SU-DHL-6 (cell line): Measurements from ENCODE around the gene CARD9.
A peak's percentile ranks its signal among the peaks of the same experiment; 100 is the strongest.
"Not testable (repeated sequence)": the region's sequence is repeated elsewhere in the genome, so short reads cannot be mapped to it uniquely, and the experiment has no call there.

Experiments
- H2AFZ ChIP-seq: fragments of 200-600 bp; sonication (generic); 2 replicates; pipeline ENCODE4 v1.6.1; 2014; ENCODE audit warnings: low read depth, mild to moderate bottlenecking, moderate library complexity, mixed read lengths, antibody characterized with exemption, low read length; ENCODE audit not compliant: severe bottlenecking
- H3F3A ChIP-seq: fragments of 200-600 bp; shearing (Covaris generic); 2 replicates; pipeline ENCODE4 v1.6.0; 2016; ENCODE audit warnings: antibody characterized with exemption, mild to moderate bottlenecking; ENCODE audit not compliant: insufficient read depth
- H3K27ac ChIP-seq: fragments of 200-600 bp; sonication (generic); 2 replicates; pipeline ENCODE4 v1.5.1; 2016; ENCODE audit warnings: low read depth, mild to moderate bottlenecking, low read length, moderate library complexity, mixed read lengths
- H3K27me3 ChIP-seq: fragments of 200-600 bp; sonication (generic), shearing (Covaris generic); 2 replicates; pipeline ENCODE4 v1.6.0; 2014; ENCODE audit warnings: mild to moderate bottlenecking, low read length
- H3K36me3 ChIP-seq: fragments of 200-600 bp; sonication (generic); 2 replicates; pipeline ENCODE4 v1.6.1; 2014; ENCODE audit warnings: mild to moderate bottlenecking, low read length, mixed read lengths
- H3K4me2 ChIP-seq: fragments of 300-600, 200-600 bp; shearing (Covaris generic), sonication (generic); 2 replicates; pipeline ENCODE4 v1.6.0; 2014; ENCODE audit warnings: low read length, low read depth, mild to moderate bottlenecking; ENCODE audit not compliant: poor library complexity, severe bottlenecking
- H3K4me3 ChIP-seq: fragments of 200-600 bp; sonication (generic); 2 replicates; pipeline ENCODE4 v1.5.1; 2014; ENCODE audit warnings: antibody characterized with exemption, low read length, mild to moderate bottlenecking, mixed read lengths; ENCODE audit not compliant: insufficient read depth, poor library complexity, severe bottlenecking
- H3K79me2 ChIP-seq: fragments of 200-600 bp; sonication (generic); 2 replicates; pipeline ENCODE4 v1.6.1; 2014; ENCODE audit warnings: mild to moderate bottlenecking, low read length, moderate library complexity; ENCODE audit not compliant: insufficient read depth
- H3K9ac ChIP-seq: fragments of 200-600 bp; sonication (generic); 2 replicates; pipeline ENCODE4 v1.7.0; 2014; ENCODE audit warnings: mild to moderate bottlenecking, low read length
- H3K9me2 ChIP-seq: fragments of 200-600 bp; sonication (generic); replicated peaks from 2 replicates; pipeline ENCODE4 v1.6.1; 2014; ENCODE audit warnings: low read length; ENCODE audit not compliant: insufficient read depth
- H3K9me3 ChIP-seq: fragments of 200-600 bp; sonication (generic); 2 replicates; pipeline ENCODE4 v1.6.1; 2014; ENCODE audit warnings: low read length, mixed read lengths; ENCODE audit not compliant: insufficient read depth
- H4K20me1 ChIP-seq: fragments of 200-600 bp; sonication (generic); 2 replicates; pipeline ENCODE4 v1.6.1; 2014; ENCODE audit warnings: low read depth, mild to moderate bottlenecking, antibody characterized with exemption, low read length, moderate library complexity, mixed read lengths
- CTCF ChIP-seq: fragments of 200-600 bp; sonication (generic); IDR thresholded peaks from one replicate; pipeline ENCODE4 v1.5.1; 2017; ENCODE audit warnings: antibody characterized with exemption, mild to moderate bottlenecking, low read length, moderate library complexity; ENCODE audit not compliant: insufficient read depth, poor library complexity, severe bottlenecking
- EZH2phosphoT487 ChIP-seq: fragments of 200-600 bp; sonication (generic), shearing (Covaris generic); conservative IDR thresholded peaks from 2 replicates; pipeline ENCODE4 v1.6.1; 2018; ENCODE audit warnings: mild to moderate bottlenecking, antibody characterized with exemption, low read length, moderate library complexity, mixed read lengths

Gene CARD9

GRCh38 chr9:136410500-136411287, 37.2 kb upstream of the CARD9 start, which contains the start of the genes ENTR1 and PMPCA:
TSS of gene ENTR1 (minus strand) at chr9:136410614. CDS start at chr9:136410397, 217 bp downstream.
TSS of gene PMPCA (plus strand) at chr9:136410658. CDS start at chr9:136410669, 11 bp downstream.
- H4K20me1 ChIP-seq, result no peaks in the 10 kb centered on the region
- peak within 1 kb of the TSS; percentile 91 for H3K4me2 ChIP-seq
- peak within 1 kb of the TSS; percentile 62 for H3K27ac ChIP-seq
- H3F3A ChIP-seq, result no peaks in the 10 kb centered on the region
- peak within 1 kb of the TSS; percentile 63 for H2AFZ ChIP-seq
- H3K9me2 ChIP-seq, result no peaks in the 10 kb centered on the region
- TF ChIP-seq CTCF (no peak), EZH2phosphoT487 (no peak)
- no peaks in the 10 kb centered on the region for H3K9me3 ChIP-seq
- H3K27me3 ChIP-seq, result no peaks in the 10 kb centered on the region
- H3K4me3 ChIP-seq, result peak within 1 kb of the TSS; percentile 90
- peak within 1 kb of the TSS; percentile 95 for H3K9ac ChIP-seq
- H3K36me3 ChIP-seq, result peaks cover 8% of the 10 kb centered on the region; the same call in 1 of the 2 replicates
- H3K79me2 ChIP-seq, result peaks cover 44% of the 10 kb centered on the region

GRCh38 chr9:136409557-136410455, 36.3 kb upstream of the CARD9 start:
- no peaks in the 10 kb centered on the region for H3F3A ChIP-seq
- peak overlapping the region; percentile 90 for H3K4me3 ChIP-seq
- H3K27me3 ChIP-seq, result no peaks in the 10 kb centered on the region
- peaks cover 11% of the 10 kb centered on the region; the same call in 1 of the 2 replicates for H3K36me3 ChIP-seq
- peak overlapping the region; percentile 88 for H3K4me2 ChIP-seq
- no peaks in the 10 kb centered on the region for H4K20me1 ChIP-seq
- TF ChIP-seq CTCF (no peak), EZH2phosphoT487 (no peak)
- no peak overlapping the region for H2AFZ ChIP-seq
- no peaks in the 10 kb centered on the region for H3K9me3 ChIP-seq
- peak overlapping the region; percentile 95 for H3K9ac ChIP-seq
- H3K9me2 ChIP-seq, result no peaks in the 10 kb centered on the region
- peaks cover 44% of the 10 kb centered on the region for H3K79me2 ChIP-seq
- peak overlapping the region; percentile 62 for H3K27ac ChIP-seq

GRCh38 chr9:136407911-136408310, 34.4 kb upstream of the CARD9 start:
- H3K27ac ChIP-seq, result no peak overlapping the region
- no peaks in the 10 kb centered on the region for H4K20me1 ChIP-seq
- H3K9me3 ChIP-seq, result no peaks in the 10 kb centered on the region
- peaks cover 41% of the 10 kb centered on the region for H3K79me2 ChIP-seq
- no peaks in the 10 kb centered on the region for H3K9me2 ChIP-seq
- H3K4me2 ChIP-seq, result no peak overlapping the region
- H3K36me3 ChIP-seq, result peaks cover 11% of the 10 kb centered on the region; the same call in 1 of the 2 replicates
- H3K27me3 ChIP-seq, result no peaks in the 10 kb centered on the region
- TF ChIP-seq EZH2phosphoT487 (no peak), CTCF (no peak)
- H2AFZ ChIP-seq, result no peak overlapping the region
- no peaks in the 10 kb centered on the region for H3F3A ChIP-seq
- no peak overlapping the region for H3K9ac ChIP-seq
- H3K4me3 ChIP-seq, result no peak overlapping the region

- not testable (repeated sequence) for H3K4me2 ChIP-seq, H4K20me1 ChIP-seq, H2AFZ ChIP-seq, H3K9ac ChIP-seq, H3K9me3 ChIP-seq, H3K36me3 ChIP-seq, H3K27me3 ChIP-seq, H3K4me3 ChIP-seq, H3K9me2 ChIP-seq, H3F3A ChIP-seq, H3K27ac ChIP-seq
- peaks cover 32% of the 10 kb centered on the region for H3K79me2 ChIP-seq
These were observed 33.6 kb upstream of the CARD9 start for GRCh38 chr9:136407061-136407460.

- H2AFZ ChIP-seq, H3K9me2 ChIP-seq, H3K36me3 ChIP-seq, H3F3A ChIP-seq, H3K4me2 ChIP-seq, H3K27ac ChIP-seq, H4K20me1 ChIP-seq, H3K9me3 ChIP-seq, H3K4me3 ChIP-seq, H3K9ac ChIP-seq, H3K27me3 ChIP-seq: not testable (repeated sequence)
- H3K79me2 ChIP-seq, result peaks cover 21% of the 10 kb centered on the region
These were observed 32.4 kb upstream of the CARD9 start for GRCh38 chr9:136405904-136406303.
